Caco-2 (cell line): Measurements from ENCODE around the gene TCEAL7. TPM values are rescaled to one million over a fixed set of nuclear protein-coding genes. Genes with fewer than 3 reads are reported as not detected.

Experiments
- BruUV-seq: library from RNA; stranded (reverse); fragments of 400-500 nt; replicated peaks from 2 replicates; lab custom pipeline; 2021; lab: Mats Ljungman, UMichigan
- CTCF ChIA-PET: fragments of 300-600 bp; sonication (Branson Sonifier 250); formaldehyde crosslinking; loops from one replicate; lab custom pipeline; 2022; ENCODE audit warnings: antibody characterized with exemption; lab: Charles Lee
- POLR2A ChIA-PET: fragments of 300-600 bp; sonication (Branson Sonifier 250); formaldehyde crosslinking; loops from one replicate; lab custom pipeline; 2022; ENCODE audit warnings: antibody characterized with exemption; lab: Charles Lee
- DNase-seq, 2 experiments: peaks; one replicate each; pipeline versions ENCODE4 v3.0.0 to v3.0.0-alpha.2; 2020 to 2022
- H3K27me3 ChIP-seq: replicated peaks from 2 replicates; pipeline ENCODE4 v1.6.0; 2011; ENCODE audit warnings: low read length; ENCODE audit not compliant: control insufficient read depth, insufficient read depth
- H3K36me3 ChIP-seq: 2 replicates; pipeline ENCODE4 v1.5.1; 2011; ENCODE audit warnings: low read length; ENCODE audit not compliant: control insufficient read depth, insufficient read depth
- H3K4me1 ChIP-seq: fragments of 250-450 bp; sonication (Bioruptor Pico); 2 replicates; pipeline ENCODE4 v1.5.1; 2020; ENCODE audit warnings: mild to moderate bottlenecking
- H3K4me3 ChIP-seq: 2 replicates; pipeline ENCODE4 v1.5.1; 2011; ENCODE audit warnings: low read depth, mild to moderate bottlenecking, control low read depth, low read length
- H3K9me3 ChIP-seq: fragments of 250-450 bp; sonication (Bioruptor Pico); 2 replicates; pipeline ENCODE4 v1.5.1; 2020; ENCODE audit warnings: mild to moderate bottlenecking, moderate library complexity
- H3K27ac Mint-ChIP-seq: one replicate; pipeline ENCODE4 v1.8.0; 2022; ENCODE audit warnings: mixed read lengths; ENCODE audit not compliant: unreplicated experiment
- H3K27me3 Mint-ChIP-seq: one replicate; pipeline ENCODE4 v1.8.0; 2022; ENCODE audit warnings: mixed read lengths; ENCODE audit not compliant: insufficient read depth, unreplicated experiment
- H3K36me3 Mint-ChIP-seq: one replicate; pipeline ENCODE4 v1.8.0; 2022; ENCODE audit warnings: mild to moderate bottlenecking, mixed read lengths; ENCODE audit not compliant: insufficient read depth, unreplicated experiment
- H3K4me1 Mint-ChIP-seq: one replicate; pipeline ENCODE4 v1.8.0; 2022; ENCODE audit warnings: low read depth, mixed read lengths; ENCODE audit not compliant: unreplicated experiment
- H3K4me3 Mint-ChIP-seq: one replicate; pipeline ENCODE4 v1.8.0; 2022; ENCODE audit warnings: mild to moderate bottlenecking, moderate library complexity, mixed read lengths; ENCODE audit not compliant: unreplicated experiment
- H3K9me3 Mint-ChIP-seq: one replicate; pipeline ENCODE4 v1.8.0; 2022; ENCODE audit warnings: mixed read lengths; ENCODE audit not compliant: unreplicated experiment
- intact Hi-C: fragments of 100-400 bp; cut with micrococcal nuclease; formaldehyde crosslinking; loops from one replicate; pipeline ENCODE4 v1.10.0; 2022; ENCODE audit not compliant: unreplicated experiment
- total RNA-seq: library from RNA; stranded (reverse); gene quantifications from 2 replicates; pipeline ENCODE4 v1.2.3, GENCODE V29; 2022
- TF ChIP-seq, protein P1 (sequence below), 2 experiments: fragments of 200-600 bp in 1 of 2; IDR thresholded peaks; 1 replicate in 1 of 2; 2 replicates in 1 of 2; pipeline versions ENCODE4 v1.5.1 to v1.8.0; 2011 to 2022; ENCODE audit warnings: antibody characterized with exemption in 1 of 2, control low read depth in 1 of 2, inconsistent platforms in 1 of 2, low read depth in 1 of 2, low read length in 1 of 2, mild to moderate bottlenecking in 1 of 2, moderate library complexity in 1 of 2; ENCODE audit not compliant: insufficient read depth in 1 of 2, severe bottlenecking in 1 of 2, unreplicated experiment in 1 of 2

The TCEAL7 gene
- total RNA-seq, 1 experiment from 2014 or later = not detected

DNA sequence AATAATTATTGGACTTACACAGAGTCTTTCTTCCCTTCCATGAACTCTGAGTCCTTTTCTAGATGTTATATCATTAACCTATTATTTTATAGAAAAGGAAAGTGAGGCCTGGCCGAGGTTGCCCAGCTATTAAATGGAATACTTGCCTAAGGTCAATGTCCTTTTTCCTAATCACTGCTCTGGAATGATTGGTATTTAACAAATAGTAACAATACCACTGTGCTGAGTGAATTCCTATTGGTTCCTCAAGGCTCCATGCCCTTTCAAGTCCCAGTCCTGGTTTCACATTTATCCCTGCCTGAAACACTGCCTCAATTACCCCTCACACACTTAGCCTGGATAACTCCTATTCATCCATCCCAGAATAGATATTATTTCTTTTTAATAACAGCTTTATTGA, 32.4 kb downstream of the TCEAL7 start:
- DNase-seq = peak; percentile 37 to 40

DNA sequence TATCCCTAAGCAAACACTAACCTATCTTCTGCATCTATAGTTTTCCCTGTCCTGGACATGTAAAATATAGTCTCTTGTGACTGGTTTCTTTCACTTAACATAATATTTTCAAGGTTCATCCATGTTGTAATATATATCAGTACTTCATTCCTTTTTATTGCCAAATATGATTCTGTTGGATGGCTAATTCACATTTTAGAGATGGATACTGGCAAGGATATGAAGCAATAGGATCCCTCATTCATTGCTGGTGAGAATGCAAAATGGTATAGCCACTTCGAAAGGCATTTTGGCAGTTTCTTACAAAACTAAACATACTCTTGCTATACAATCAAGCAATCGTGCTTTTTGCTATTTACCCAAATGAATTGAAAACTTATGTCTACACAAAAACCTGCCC, 33.0 kb downstream of the TCEAL7 start:
- H3K36me3 Mint-ChIP-seq = peaks cover 10% of the 10 kb centered on the region
- POLR2A ChIA-PET = no interaction called here
- no TSS peak for BruUV-seq

More for the DNA sequence above, 32.4 kb downstream of the TCEAL7 start:
- H3K27me3 ChIP-seq = no peaks in the 10 kb centered on the region
- peaks cover 10% of the 10 kb centered on the region for H3K36me3 Mint-ChIP-seq
- CTCF ChIA-PET = no interaction called here
- intact Hi-C loops = loop anchor here (1.0 to 5.0 kb wide), 3 partner anchors 14 to 100 kb away; partner anchors contain the start of gene BEX3
- no TSS peak for BruUV-seq
- TF ChIP-seq, protein P1, sequence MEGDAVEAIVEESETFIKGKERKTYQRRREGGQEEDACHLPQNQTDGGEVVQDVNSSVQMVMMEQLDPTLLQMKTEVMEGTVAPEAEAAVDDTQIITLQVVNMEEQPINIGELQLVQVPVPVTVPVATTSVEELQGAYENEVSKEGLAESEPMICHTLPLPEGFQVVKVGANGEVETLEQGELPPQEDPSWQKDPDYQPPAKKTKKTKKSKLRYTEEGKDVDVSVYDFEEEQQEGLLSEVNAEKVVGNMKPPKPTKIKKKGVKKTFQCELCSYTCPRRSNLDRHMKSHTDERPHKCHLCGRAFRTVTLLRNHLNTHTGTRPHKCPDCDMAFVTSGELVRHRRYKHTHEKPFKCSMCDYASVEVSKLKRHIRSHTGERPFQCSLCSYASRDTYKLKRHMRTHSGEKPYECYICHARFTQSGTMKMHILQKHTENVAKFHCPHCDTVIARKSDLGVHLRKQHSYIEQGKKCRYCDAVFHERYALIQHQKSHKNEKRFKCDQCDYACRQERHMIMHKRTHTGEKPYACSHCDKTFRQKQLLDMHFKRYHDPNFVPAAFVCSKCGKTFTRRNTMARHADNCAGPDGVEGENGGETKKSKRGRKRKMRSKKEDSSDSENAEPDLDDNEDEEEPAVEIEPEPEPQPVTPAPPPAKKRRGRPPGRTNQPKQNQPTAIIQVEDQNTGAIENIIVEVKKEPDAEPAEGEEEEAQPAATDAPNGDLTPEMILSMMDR (IDR thresholded peaks at IDR 0.05; ENCODE audit: insufficient read depth in 1 of 2, low read depth in 1 of 2, low read length in 1 of 2, severe bottlenecking in 1 of 2, unreplicated experiment in 1 of 2) = no peak
- no peaks in the 10 kb centered on the region for H3K9me3 ChIP-seq
- H3K9me3 Mint-ChIP-seq = no peaks in the 10 kb centered on the region
- peak overlapping the region; percentile 42 for H3K4me3 Mint-ChIP-seq
- peaks cover 34% of the 10 kb centered on the region for H3K4me1 Mint-ChIP-seq
- H3K4me3 ChIP-seq = no peak overlapping the region
- no peaks in the 10 kb centered on the region for H3K36me3 ChIP-seq
- H3K4me1 ChIP-seq = peaks cover 38% of the 10 kb centered on the region
- H3K27ac Mint-ChIP-seq = peak overlapping the region; percentile 78
- POLR2A ChIA-PET = interaction anchor here (1.6 kb wide), 1 partner anchor 14 kb away, joined by 4 read pairs; the partner anchor contains the start of gene BEX3
- no peaks in the 10 kb centered on the region for H3K27me3 Mint-ChIP-seq

DNA sequence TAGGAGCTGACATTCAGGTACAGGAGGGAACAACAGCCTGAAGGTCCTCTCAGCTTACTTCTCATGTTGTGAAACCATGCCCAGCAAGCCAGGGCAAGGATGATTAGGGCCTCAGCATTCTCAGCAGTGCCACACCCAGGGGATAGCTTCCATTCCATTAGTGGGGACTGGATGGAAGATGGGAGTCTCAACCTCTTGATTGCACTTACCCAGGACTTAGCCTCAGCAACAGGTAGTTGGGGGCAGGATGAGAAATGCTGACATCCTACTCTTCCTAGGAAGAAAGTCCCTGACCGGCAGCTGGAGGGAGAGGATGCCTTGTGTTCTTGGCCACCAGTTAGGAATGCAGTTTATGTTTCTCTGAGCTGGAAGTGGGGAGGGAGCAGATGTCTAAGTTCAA, 37.5 kb downstream of the TCEAL7 start:
- Mint-ChIP-seq H3K4me1 (peaks cover 36% of the 10 kb centered on the region), H3K27me3 (no peaks in the 10 kb centered on the region), H3K27ac (peak overlapping the region; percentile 53), H3K4me3 (no peak overlapping the region), H3K36me3 (no peaks in the 10 kb centered on the region), H3K9me3 (no peaks in the 10 kb centered on the region)
- ChIA-PET CTCF (no interaction called here), POLR2A (no interaction called here)
- H3K4me1 ChIP-seq = peaks cover 23% of the 10 kb centered on the region
- BruUV-seq = no TSS peak
- H3K27me3 ChIP-seq = no peaks in the 10 kb centered on the region
- H3K36me3 ChIP-seq = no peaks in the 10 kb centered on the region
- H3K4me3 ChIP-seq = no peak overlapping the region
- H3K9me3 ChIP-seq = no peaks in the 10 kb centered on the region
- intact Hi-C loops = no loop called here
- TF ChIP-seq, protein P1 (IDR thresholded peaks at IDR 0.05; ENCODE audit: insufficient read depth in 1 of 2, low read depth in 1 of 2, low read length in 1 of 2, severe bottlenecking in 1 of 2, unreplicated experiment in 1 of 2) = no peak
- peak; percentile 10 to 50 for DNase-seq

More for the DNA sequence above, 33.0 kb downstream of the TCEAL7 start:
- Histone ChIP-seq H3K4me1 (peaks cover 44% of the 10 kb centered on the region), H3K9me3 (no peaks in the 10 kb centered on the region), H3K27me3 (no peaks in the 10 kb centered on the region), H3K4me3 (no peak overlapping the region), H3K36me3 (no peaks in the 10 kb centered on the region)
- Mint-ChIP-seq H3K27ac (peak overlapping the region; percentile 78), H3K4me3 (peak overlapping the region; percentile 42), H3K27me3 (no peaks in the 10 kb centered on the region), H3K4me1 (peaks cover 36% of the 10 kb centered on the region), H3K9me3 (no peaks in the 10 kb centered on the region)
- intact Hi-C loops = loop anchor here (5.0 kb wide), 2 partner anchors 79 to 99 kb away; no protein-coding TSS in a partner anchor
- no peak for DNase-seq
- TF ChIP-seq, protein P1 (IDR thresholded peaks at IDR 0.05; ENCODE audit: insufficient read depth in 1 of 2, low read depth in 1 of 2, low read length in 1 of 2, severe bottlenecking in 1 of 2, unreplicated experiment in 1 of 2) = no peak
- CTCF ChIA-PET = no interaction called here
